ENCODE results near the gene SLC25A11.

Gene SLC25A11, protein sequence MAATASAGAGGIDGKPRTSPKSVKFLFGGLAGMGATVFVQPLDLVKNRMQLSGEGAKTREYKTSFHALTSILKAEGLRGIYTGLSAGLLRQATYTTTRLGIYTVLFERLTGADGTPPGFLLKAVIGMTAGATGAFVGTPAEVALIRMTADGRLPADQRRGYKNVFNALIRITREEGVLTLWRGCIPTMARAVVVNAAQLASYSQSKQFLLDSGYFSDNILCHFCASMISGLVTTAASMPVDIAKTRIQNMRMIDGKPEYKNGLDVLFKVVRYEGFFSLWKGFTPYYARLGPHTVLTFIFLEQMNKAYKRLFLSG

DNA sequence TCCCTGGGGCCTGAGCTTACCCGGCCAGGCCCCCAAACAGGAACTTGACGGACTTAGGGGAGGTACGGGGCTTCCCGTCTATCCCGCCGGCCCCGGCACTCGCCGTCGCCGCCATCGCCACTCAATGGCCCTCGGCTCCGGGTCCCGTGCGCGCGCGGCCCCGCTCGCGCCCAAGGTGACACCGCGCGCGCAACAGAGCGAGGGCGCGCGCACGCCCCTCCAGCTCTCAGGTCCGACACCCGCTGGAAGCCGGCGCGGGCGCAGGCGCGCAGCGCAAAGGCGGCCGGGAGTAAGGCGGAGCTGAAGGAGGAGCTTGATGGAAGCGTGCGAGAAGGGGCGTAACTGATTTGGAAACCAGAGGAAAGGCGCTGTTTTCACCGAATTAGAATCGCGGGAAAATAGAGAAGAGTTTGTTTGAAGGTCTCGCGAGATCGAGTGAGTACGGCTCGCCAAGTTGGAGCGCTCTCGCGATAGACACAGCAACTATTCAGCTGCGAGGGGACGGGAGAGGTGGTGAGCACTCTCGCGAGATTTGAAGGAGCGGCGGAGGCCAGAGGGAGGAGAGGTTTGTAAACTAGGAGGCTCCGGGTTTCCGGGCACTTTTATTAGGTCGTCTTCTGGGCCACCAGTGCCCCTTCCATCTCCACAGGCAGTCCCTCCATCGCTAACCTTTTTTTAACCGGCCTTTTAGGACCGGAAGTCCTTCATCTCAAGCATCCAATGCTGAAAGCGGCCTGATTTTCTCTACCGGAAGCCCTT lies at the start of gene SLC25A11, which contains the start of gene RNF167:
SLC25A11 (minus strand) TSS at position 251 of the 759 bp plus-strand sequence; CDS start at position 115, 136 bp downstream.
RNF167 (plus strand) TSS at position 473 of the 759 bp plus-strand sequence. CDS start 642 bp downstream, outside the sequence.
- peak; percentile 97 for DNase-seq

DNA sequence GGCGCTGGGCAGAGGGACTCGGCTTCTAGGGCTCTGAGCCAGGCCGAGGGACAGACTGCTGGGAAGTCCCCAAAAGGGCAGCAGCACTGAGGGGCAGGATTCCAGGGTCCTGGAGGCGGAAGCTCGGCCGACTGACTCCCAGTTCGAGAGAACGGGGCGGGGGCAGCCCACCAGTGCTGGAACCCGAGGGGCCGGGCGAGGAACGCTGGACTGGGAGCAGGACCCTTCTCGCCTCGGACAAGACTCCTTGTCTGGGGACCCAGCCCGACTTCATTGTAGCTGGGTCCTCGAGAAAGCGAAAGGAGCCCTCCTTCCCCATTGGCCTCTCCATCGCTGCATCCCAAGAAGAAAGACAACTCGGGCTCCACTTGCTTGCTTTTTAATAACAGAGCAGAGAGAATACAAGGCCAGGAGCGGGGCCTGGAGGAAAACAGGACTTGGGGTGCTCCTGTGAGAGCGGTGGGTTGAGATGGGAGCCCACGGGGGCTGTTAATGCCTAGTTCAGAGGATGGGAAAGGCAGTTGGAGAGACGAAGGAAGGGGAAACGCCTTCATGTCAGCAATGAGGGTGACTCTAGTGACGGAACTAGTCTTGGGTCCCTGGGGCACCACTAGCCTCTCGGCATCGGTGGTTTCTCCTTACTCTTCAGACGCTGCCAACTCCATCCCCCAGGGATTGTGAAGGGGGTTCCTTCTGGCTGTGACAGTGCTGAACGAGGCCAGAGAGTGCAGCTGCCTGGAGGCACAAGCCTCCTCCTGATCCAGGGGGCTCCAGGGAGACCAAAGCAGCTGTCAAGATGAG lies 48.1 kb upstream of the SLC25A11 start:
- no peak for DNase-seq

DNA sequence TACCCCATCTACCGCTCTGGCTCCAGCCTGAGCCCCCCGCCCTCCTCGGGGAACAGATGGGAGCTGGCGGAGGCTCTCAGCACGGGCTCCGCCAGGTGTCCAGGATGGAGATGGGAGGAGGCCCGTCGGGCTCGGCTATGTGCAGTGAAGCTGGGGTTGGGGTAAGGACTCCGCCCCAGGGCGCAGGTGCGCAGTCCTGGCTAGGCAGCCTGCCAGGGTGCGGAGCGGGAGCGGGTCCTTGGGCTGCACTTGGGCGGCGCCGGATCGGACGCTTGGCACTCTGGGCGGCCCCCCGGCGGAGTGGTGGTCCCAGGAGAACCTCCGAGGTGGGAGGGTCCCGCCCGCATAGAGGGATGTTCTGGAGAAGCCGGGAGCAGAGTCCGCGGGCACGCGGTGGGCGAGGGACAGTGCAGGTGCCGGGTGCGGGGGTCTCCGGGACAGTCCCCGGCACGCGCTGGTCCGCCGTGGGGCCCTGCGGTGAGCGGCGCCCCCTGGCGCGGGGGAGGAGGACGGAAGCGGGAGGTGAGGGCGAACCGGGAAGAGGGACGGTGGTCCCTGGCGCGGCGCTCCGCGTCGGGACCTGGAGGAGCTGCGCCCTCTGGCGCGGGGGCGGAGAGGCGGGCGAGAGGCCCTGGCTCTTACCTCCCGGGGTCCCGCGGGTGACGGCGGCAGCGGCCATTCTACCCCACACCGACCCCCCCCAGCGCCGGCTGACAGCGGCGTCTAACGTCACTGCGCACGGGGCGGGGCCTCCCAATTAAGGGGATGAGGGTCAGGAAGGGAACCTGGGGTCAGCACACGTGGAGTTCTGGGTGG lies 47.3 kb upstream of the SLC25A11 start, which contains the start of gene CAMTA2:
CAMTA2 (minus strand) TSS at position 725 of the 816 bp plus-strand sequence. CDS start 1,453 bp downstream, outside the sequence.
- peak; percentile 91 for DNase-seq

DNA sequence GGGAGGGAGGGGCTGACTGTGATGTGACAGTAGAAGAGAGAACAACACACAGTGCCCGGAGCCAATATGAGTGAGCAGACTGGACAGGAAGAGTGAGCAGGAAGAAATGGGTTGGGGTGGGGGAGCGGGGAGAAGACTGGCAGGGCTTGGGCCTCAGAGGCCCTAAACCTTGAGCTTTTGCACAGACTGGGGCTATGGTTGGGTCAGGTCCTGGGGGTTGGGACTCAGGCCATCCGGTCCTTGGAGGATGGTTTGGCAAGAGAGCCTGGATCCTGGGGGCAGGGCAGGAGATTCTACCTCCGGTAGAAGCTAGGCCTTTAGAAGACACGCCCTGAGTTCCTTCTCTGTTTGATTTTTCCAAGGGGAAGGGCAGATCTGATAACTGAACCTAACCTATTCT lies 46.6 kb upstream of the SLC25A11 start:
- no peak for DNase-seq

DNA sequence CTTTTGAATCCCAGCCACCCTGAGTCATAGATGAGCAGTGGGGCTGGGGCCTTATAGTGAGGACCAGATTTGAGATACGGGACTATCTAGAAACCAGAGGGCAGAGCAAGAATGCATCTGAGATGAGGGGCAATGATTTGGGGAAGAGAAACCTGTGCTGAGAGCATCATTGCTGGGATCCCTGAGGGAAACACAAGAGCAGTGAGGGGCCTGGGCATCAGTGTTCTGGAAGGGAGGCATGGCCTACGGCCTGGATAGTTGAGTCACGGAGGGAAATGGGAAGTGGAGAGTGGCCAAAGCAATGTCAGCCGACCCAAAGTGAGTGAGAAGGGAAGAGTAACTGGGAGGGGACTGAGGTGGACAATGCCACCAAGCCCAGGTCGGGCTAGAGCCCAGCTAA lies 42.5 kb upstream of the SLC25A11 start:
- no peak for DNase-seq

DNA sequence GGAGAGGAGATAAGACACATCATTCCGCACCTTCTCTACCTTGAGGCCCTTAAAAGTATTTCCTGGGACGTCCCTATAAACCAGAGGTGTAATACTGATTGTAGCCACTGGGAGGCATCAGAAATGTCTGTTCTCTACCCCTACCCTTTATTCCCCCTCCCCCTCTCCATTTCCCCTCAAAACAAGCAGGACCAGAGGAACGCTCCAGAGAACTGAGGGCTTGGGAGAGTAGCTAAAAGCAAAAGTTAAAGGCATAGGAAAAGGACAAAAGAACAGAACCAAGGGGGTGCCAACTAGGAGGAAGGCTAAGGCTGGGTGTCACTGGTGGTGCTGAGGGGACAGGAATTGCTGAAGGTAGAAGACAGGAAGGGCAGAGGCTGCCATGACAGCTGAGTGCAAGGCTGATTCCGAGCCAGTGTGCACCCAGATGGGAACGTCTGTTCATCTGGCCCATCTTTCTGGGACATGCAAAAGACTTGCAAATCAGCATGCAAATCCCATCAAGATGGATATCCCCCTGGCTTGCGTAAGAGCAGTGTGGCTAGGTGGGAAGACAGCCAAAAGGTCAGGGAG lies 40.9 kb upstream of the SLC25A11 start:
- peak; percentile 51 for DNase-seq

DNA sequence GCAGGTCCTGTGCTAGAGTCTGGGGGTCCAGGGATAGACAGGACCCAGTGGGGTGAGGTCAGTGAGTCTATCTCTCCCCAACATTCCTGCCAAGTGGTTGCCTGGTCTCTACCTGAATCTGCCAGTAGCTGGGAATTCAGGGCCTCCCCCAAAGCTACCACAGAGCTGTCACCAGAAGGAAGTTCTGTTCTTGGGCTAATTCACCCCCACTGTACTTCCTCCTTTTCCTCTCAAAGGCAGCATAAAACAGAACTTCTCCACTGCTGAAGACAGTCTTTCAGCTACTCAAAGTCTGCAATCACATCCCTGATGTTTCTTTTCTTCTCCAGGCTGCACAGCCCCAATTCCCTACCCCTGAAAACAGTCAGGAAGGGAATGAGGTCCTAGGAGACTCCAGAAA lies 38.9 kb upstream of the SLC25A11 start:
- DNase-seq = no peak

DNA sequence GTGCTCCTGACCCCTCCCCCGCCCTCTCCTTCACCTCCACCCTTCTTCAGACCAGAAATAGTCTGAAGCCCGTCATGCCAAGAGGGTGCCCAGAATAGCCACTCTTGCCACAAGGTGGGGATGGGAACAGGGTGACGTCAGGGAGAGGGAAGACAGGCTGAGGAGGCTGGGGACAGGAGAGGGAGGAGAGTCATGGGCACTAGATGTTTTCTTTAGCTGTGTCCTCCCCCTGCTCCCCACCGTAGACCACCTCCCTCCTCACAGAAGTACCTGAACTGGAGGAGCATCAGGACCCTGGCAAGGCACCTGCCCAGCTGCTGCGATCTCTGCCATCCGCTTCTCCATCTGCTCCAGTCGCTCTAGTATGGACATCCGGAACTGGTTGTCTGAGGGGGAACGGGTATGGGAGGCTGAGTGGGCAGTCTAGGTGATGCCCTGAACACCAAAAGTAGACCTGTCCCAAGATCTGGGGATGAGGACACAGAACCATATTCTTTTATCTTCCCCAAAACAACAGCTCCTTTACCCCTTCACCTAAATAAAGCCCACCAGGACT lies 34.3 kb upstream of the SLC25A11 start:
- DNase-seq = no peak

DNA sequence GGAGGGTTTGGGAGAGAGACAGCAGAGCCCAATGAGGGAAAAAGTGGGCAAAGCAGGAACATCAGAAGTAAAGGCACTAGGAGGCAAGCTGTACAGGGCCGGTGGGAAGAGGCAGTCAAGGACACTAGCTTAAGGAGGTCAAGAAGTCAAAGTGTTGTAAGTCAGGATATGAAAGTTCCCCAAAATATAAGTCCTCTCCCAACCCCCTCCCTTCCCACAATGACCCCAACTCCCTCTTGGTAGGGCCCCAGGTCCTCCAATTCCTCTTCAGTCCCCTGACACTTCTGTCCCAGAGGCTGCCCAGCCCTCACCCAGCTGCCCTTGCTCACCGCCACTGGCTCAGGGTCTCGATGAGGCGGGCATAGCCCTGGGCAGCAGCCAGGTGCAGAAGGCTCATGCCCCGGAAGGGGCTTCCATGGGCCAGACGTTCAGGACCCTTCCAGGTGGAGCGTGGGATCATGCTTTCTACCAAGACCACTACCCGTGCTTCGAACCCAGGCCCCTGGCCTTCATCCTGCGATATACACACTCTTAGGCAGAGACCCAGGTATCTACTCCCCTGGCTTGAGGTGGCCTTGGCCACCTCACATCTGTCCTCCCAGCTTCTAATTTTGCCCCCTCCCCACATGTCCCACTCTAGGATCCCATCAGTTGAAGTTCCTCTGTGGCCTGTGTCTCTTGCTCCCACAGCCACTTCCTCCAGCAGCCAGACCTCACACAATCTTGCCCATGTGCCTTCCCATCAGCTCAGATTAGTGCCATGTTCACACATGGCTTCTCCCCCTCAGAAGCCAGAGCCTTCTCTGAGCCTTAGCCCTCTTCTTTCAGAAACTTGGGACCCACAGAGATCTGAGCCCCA lies 33.6 kb upstream of the SLC25A11 start:
- no peak for DNase-seq

DNA sequence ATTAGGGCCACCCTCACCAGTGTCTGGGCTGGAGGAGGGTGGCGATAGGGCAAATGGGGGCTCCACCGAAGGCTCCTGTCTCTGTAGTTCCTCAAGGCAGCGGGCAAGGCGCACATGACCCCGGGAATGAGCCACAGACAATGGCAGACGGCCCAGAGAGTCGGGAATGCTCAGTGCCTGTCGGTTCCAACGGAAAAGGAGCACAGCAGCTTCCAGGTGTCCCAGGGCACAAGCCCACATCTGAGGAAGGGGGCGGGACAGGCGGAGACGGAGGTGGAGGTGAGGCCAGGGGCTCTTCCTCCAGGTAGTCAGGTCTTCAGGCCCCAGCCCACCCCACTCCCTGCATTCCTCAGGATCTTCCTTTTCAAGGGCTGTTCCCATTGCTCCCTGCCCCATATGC lies 32.9 kb upstream of the SLC25A11 start:
- DNase-seq = no peak

DNA sequence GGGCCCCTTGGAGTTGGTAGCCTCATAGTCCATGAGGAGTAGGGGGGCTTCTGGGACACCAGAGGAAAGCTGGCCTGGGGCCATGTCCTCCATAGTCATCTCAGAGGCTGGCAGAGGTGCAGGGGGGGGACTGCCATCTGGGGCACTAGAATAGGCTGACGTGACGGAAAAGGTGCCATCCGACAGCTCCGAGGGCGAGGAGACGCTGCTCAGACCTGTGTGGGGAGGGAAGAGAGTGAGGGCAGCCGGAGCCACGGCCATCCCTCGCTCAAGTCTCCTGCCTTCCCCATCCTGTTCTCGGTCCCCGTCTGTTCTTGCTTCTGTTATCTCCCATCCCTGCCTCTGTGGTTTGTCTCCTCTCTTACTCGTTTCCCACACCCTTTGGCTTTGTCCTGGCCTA lies 32.5 kb upstream of the SLC25A11 start:
- DNase-seq = no peak

DNA sequence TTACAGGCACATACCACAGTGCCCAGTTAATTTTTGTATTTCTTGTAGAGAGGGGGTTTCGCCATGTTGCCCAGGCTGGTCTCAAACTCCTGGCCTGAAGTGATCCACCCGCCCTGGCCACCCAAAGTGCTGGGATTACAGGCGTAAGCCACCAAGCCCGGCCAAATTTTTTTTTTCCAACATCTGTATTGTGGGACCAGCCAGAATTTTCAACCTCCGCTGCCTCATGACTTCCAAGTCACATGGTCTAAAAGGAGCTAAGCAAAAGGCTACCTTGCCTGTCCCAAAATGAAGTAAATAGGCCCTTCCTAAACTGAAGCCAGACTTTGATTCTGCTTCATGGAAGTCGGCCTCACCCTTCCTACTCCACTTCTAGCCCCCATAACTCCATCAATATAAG lies 32.0 kb upstream of the SLC25A11 start:
- DNase-seq = no peak

DNA sequence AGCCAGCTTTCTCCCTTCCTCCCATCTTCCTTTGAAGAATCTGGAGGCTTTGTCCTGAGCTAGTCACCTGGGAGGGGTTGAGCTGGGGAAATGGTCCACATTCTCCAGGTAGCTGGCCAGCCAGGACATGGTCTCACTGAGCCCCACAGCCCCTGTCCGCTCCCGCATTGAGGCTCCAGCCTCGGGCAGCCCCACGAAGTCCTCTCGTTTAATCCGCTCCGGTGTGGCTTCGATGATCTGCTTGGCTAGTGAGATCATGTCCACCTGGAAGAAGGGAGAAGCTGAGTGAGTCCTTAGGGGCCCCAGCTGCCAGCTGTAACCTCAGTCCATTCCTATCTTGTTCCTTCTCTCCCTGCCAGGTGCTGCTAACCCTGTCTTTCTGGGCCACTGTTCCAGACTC lies 30.4 kb upstream of the SLC25A11 start:
- no peak for DNase-seq

DNA sequence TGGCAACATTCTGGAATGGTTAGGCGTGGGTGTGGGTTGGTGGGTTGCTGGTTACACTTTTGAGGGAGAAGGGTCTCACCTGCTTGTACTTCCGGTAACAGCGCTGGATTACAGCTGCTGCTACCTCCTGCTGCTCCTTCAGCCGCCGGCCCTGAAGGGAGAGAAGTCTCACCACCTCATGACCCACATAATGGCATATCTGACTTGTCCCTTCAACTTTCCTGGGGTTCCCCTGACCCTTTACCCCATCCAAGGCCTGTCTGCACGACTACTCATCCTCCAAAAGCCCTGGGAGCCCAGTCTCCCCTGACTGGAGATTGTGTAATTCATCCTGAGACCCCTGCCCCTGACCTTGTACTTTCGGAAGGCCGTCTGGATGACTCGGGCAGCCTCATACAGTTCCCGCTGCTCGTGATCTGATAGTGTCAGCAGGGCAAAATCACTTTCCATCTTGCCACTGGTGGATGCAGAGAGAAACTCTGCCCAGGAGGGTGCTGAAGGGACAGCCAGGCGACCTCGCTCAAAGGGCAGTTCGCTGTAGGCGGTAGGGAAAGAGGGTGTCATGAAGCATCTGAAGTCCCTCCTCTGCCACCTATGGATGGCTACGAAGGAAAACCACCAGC lies 29.8 kb upstream of the SLC25A11 start:
- DNase-seq = peak; percentile 66

DNA sequence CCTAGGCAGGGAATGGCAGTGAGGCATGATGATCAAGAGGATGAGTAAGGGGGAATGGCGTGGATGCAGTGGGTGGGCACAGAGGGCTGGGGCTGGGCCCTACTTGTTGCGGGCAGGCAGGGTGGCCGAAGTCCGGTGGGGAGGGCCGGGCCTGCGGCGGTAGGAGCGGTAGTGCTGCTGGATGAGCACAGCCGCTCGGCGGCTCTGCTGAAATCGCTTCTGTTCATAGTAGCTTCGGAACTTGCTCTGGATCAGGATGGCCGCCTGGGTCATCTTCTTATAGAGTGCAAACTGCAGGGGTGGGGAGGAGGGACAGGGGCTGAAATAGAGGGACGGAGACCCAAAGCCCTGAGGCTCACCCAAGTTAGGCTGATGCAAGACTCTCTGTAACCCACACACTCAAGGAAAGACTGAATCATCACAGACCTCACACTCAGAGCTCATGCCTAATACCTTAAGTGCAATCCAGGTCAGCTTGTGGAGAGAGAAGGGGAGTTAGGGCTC lies 29.3 kb upstream of the SLC25A11 start:
- DNase-seq = peak; percentile 67

DNA sequence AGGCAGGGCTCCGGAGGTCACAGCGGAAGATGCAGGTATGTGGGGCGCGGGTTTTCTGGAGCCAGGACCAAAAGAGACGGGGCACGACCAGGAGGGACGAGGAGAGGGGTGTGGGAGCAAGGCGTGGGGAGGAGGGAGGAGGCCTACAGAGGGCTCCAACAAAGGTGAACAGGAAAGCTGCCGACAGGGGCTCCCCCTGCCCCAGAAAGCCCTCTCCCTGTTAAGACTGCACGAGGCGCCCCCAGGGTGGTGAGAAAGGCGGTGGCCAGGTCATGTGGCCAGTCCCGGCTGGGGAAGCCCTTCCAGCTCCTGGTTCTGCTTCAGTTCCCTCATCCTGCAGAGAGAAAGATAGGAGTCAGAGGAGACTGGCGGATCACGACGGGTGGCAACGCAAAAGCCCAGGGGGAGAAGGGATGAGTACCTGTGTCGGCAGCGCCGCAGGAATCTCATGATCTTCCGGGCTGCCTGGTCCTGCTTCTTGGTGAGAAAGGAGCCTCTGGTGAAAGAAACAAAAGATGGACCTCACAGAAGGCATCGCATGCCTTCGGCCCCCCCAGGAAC lies 28.7 kb upstream of the SLC25A11 start:
- peak; percentile 60 for DNase-seq

DNA sequence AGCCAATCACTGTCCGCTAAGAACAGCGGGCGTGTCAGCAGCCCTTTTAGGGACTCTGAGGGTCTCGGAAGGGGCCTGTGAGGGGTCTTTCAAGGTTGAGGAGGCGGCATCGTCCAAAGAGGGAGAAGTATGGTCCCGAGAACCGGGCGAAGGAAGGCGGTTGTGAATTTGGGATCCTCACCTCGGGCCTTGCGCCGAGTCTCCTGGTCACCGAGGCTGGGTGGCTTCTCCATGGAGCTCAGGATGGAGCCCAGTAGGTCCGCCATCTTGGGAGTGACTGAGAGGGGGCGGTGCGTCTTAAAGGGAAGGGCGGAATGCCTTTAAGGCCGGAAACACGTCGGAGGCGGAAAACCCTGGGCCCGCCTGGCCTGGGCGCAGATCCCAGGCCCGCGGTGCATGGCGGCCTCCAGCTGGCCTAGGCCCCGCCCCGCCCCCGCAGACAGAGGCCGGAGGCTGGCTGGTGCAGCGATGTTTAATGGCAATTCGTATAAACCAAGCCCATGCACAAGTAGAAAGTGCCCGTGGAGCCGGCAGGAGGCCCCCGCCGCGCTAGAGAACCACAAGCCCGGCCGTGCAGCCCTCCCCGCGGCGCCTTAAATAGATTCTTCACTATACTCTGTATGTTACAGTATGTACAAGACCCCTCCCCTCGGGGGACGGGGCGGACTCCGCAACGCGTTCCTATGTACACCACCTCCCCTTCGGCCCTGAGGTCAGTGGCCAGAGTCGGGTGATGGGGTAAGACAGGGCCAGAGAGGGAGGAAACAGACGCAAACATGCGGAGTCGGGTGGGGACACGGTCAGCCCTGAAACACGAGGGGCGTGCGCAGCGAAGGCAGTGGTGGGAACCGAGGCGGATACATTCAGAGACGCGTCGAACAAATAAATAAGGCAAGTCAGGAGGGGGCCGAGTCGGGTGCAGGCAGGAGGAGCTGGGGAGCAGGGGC lies 28.0 kb upstream of the SLC25A11 start, which contains the start of gene SPAG7:
SPAG7 (minus strand) TSS at position 279 of the 947 bp plus-strand sequence; CDS start at position 266, 13 bp downstream.
- peak; percentile 94 for DNase-seq
